Uterus (tissue), 2 donors: Measurements from ENCODE around the gene STEAP2.

ENCODE experiments used
- POLR2A ChIP-seq, 2 donors: fragments of 450-650 bp; IDR thresholded peaks; one replicate each; pipeline ENCODE4 v1.6.1; 2016; ENCODE audit warnings: antibody characterized with exemption in 2 of 2, mild to moderate bottlenecking in 1 of 2, moderate library complexity in 1 of 2
- TF ChIP-seq, protein P1 (sequence below), 4 experiments: fragments of 200-600 bp in 2 of 4; fragments of 450-650 bp in 2 of 4; sonication (generic) in 2 of 4; IDR thresholded peaks; one replicate each; pipeline ENCODE4 v1.5.1; 2016 to 2019; ENCODE audit warnings: antibody characterized with exemption in 4 of 4, mild to moderate bottlenecking in 2 of 4, moderate library complexity in 1 of 4

GRCh38 chr7:90201500-90202195 lies 9.9 kb upstream of the STEAP2 start:
- TF ChIP-seq, protein P1, sequence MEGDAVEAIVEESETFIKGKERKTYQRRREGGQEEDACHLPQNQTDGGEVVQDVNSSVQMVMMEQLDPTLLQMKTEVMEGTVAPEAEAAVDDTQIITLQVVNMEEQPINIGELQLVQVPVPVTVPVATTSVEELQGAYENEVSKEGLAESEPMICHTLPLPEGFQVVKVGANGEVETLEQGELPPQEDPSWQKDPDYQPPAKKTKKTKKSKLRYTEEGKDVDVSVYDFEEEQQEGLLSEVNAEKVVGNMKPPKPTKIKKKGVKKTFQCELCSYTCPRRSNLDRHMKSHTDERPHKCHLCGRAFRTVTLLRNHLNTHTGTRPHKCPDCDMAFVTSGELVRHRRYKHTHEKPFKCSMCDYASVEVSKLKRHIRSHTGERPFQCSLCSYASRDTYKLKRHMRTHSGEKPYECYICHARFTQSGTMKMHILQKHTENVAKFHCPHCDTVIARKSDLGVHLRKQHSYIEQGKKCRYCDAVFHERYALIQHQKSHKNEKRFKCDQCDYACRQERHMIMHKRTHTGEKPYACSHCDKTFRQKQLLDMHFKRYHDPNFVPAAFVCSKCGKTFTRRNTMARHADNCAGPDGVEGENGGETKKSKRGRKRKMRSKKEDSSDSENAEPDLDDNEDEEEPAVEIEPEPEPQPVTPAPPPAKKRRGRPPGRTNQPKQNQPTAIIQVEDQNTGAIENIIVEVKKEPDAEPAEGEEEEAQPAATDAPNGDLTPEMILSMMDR (IDR thresholded peaks at IDR 0.05): no peak
- TF ChIP-seq POLR2A (IDR thresholded peaks at IDR 0.05): no peak
